Lung (tissue), 12 donors: ENCODE data around the gene LARP4. TPM values are rescaled to one million over a fixed set of nuclear protein-coding genes. Genes with fewer than 3 reads are reported as not detected.

Source experiments
- ATAC-seq: fragments of 200-7000 bp; cut with Tn5 transposase; one replicate; pipeline ENCODE4 v1.9.1; 2020; ENCODE audit warnings: moderate number of reproducible peaks; ENCODE audit not compliant: insufficient read depth, low FRiP score
- DNase-seq, 3 donors: peaks; one replicate each; pipeline ENCODE4 v3.0.0-alpha.2; 2013 to 2017
- H3K27ac ChIP-seq, 2 donors: one replicate each; pipeline ENCODE4 v1.5.1; 2013; ENCODE audit warnings: mild to moderate bottlenecking in 2 of 2, moderate library complexity in 2 of 2, control low read depth in 1 of 2, inconsistent platforms in 1 of 2, low read depth in 1 of 2, low read length in 1 of 2
- H3K27me3 ChIP-seq, 3 donors: one replicate each; pipeline ENCODE4 v1.5.1; 2013; ENCODE audit warnings: low read length in 2 of 3; ENCODE audit not compliant: control insufficient read depth in 3 of 3, insufficient read depth in 3 of 3
- H3K36me3 ChIP-seq, 4 donors: one replicate each; pipeline ENCODE4 v1.5.1; 2013; ENCODE audit warnings: low read length in 4 of 4, mild to moderate bottlenecking in 1 of 4, moderate library complexity in 1 of 4; ENCODE audit not compliant: control insufficient read depth in 4 of 4, insufficient read depth in 4 of 4
- H3K4me1 ChIP-seq, 5 donors: one replicate each; pipeline ENCODE4 v1.5.1; 2013; ENCODE audit warnings: low read length in 5 of 5, mild to moderate bottlenecking in 2 of 5, moderate library complexity in 1 of 5; ENCODE audit not compliant: control insufficient read depth in 5 of 5, insufficient read depth in 5 of 5
- H3K4me3 ChIP-seq: one replicate; pipeline ENCODE4 v1.5.1; 2013; ENCODE audit warnings: mild to moderate bottlenecking, control low read depth, moderate library complexity
- H3K9ac ChIP-seq, 2 donors: one replicate each; pipeline ENCODE4 v1.5.1; 2013; ENCODE audit warnings: low read length in 2 of 2, control low read depth in 1 of 2; ENCODE audit not compliant: insufficient read depth in 1 of 2
- H3K9me3 ChIP-seq, 4 donors: one replicate each; pipeline ENCODE4 v1.5.1; 2013; ENCODE audit warnings: low read length in 3 of 4, mild to moderate bottlenecking in 1 of 4, moderate library complexity in 1 of 4; ENCODE audit not compliant: control insufficient read depth in 4 of 4, insufficient read depth in 3 of 4
- CTCF ChIP-seq: IDR thresholded peaks from 2 replicates; pipeline ENCODE4 v1.5.1; 2012; ENCODE audit warnings: mild to moderate bottlenecking; ENCODE audit errors: control extremely low read depth, extremely low read depth
- WGBS, 2 donors: extraction: QIAGEN DNeasy Blood & Tissue Kit; methylation state at CpG; one replicate each; pipeline ENCODE4 v1.1.7; 2013; 5-methylcytosine and 5-hydroxymethylcytosine counted together
- polyA plus RNA-seq, 2 donors: library from polyadenylated mRNA; stranded (reverse); fragments of 200-250 nt; gene quantifications; one replicate each; pipeline ENCODE4 v1.2.1, GENCODE V29; 2013
- total RNA-seq, 2 donors: library from RNA; depleted of rRNA in 1 of 2; stranded (reverse); fragments of >200 nt in 1 of 2; gene quantifications; one replicate each; pipeline ENCODE4 v1.2.1, GENCODE V29; 2014 to 2021
- donor health status: control.
- donor health status: control.
- donor health status: Bipolar disorder and iron deficiency.
- donor health status: healthy.
- donor health status: DM: yes; HTN: yes; CAD: no.

Gene LARP4
- total and polyA plus RNA-seq, 4 donors, result 10.9 to 69.4 (median 32.3) TPM

- H3K9me3 ChIP-seq, result no peaks in the 10 kb centered on the region
- no peaks in the 10 kb centered on the region for H3K27me3 ChIP-seq
- H3K4me3 ChIP-seq, result no peak overlapping the region
- peaks cover 0 to 3% (median 0%) of the 10 kb centered on the region in 4 donors for H3K36me3 ChIP-seq
- WGBS, 2 donors, result 41 to 47% methylated on average over 7 of the region's 7 CpGs
- DNase-seq, result no peak
- H3K9ac ChIP-seq, result no peak overlapping the region
- no peak overlapping the region for H3K27ac ChIP-seq
- no peak for ATAC-seq
- peaks cover 6 to 27% (median 14%) of the 10 kb centered on the region in 5 donors for H3K4me1 ChIP-seq
- no peak for TF ChIP-seq CTCF
These were observed 108.4 kb downstream of the LARP4 start for GRCh38 chr12:50508970-50509663.

GRCh38 chr12:50514526-50515276, 114.0 kb downstream of the LARP4 start:
- ATAC-seq (no peak), DNase-seq (no peak)
- Histone ChIP-seq H3K4me1 (peaks cover 0 to 24% (median 8%) of the 10 kb centered on the region in 5 donors), H3K27me3 (no peaks in the 10 kb centered on the region), H3K36me3 (peaks cover 0 to 2% (median 0%) of the 10 kb centered on the region in 4 donors), H3K4me3 (no peak overlapping the region), H3K9me3 (no peaks in the 10 kb centered on the region), H3K27ac (no peak overlapping the region), H3K9ac (no peak overlapping the region)
- WGBS, 2 donors, result 57 to 70% methylated on average over 4 of the region's 4 CpGs
- TF ChIP-seq CTCF, result no peak

GRCh38 chr12:50515587-50515986, 114.9 kb downstream of the LARP4 start:
- Histone ChIP-seq H3K9ac (no peak overlapping the region), H3K27ac (no peak overlapping the region), H3K27me3 (no peaks in the 10 kb centered on the region), H3K36me3 (peaks cover 0 to 2% (median 0%) of the 10 kb centered on the region in 4 donors), H3K9me3 (no peaks in the 10 kb centered on the region), H3K4me1 (peaks cover 0 to 23% (median 8%) of the 10 kb centered on the region in 5 donors), H3K4me3 (no peak overlapping the region)
- 45 to 68% methylated on average over 2 of the region's 2 CpGs for WGBS, 2 donors
- no peak for ATAC-seq
- DNase-seq, result no peak
- TF ChIP-seq CTCF, result no peak
